HepG2 (cell line): ENCODE data around the gene GLIS2.

Experiments
- CEBPG ChIP-seq: IDR thresholded peaks from 2 replicates; pipeline ENCODE4 v1.6.1; 2016
- CTCF ChIP-seq: sonication (generic); formaldehyde crosslinking; IDR thresholded peaks from 2 replicates; pipeline ENCODE4 v1.5.0; 2020; ENCODE audit warnings: mild to moderate bottlenecking, missing genetic modification reagents, moderate library complexity
- IRF2 ChIP-seq: IDR thresholded peaks from 2 replicates; pipeline ENCODE4 v1.6.1; 2018; ENCODE audit warnings: missing genetic modification reagents, missing compliant biosample characterization
- NFE2L1 ChIP-seq: sonication (generic); formaldehyde crosslinking; IDR thresholded peaks from 2 replicates; pipeline ENCODE4 v1.4.0; 2020; ENCODE audit warnings: missing genetic modification reagents, mild to moderate bottlenecking, borderline replicate concordance
- PBX2 ChIP-seq: IDR thresholded peaks from 2 replicates; pipeline ENCODE4 v1.6.1; 2016; ENCODE audit warnings: control low read depth
- REST ChIP-seq, 2 experiments: IDR thresholded peaks; 2 replicates each; pipeline ENCODE4 v1.6.1; 2011 to 2012; ENCODE audit warnings: low read length in 2 of 2, borderline replicate concordance in 1 of 2, low read depth in 1 of 2, mild to moderate bottlenecking in 1 of 2, moderate library complexity in 1 of 2
- SIN3A ChIP-seq: IDR thresholded peaks from 2 replicates; pipeline ENCODE4 v1.6.1; 2011; ENCODE audit warnings: low read depth, mild to moderate bottlenecking, control low read depth, low read length, borderline replicate concordance
- SIN3B ChIP-seq: fragments of 150-350 bp; IDR thresholded peaks from 2 replicates; pipeline ENCODE4 v1.6.1; 2014; ENCODE audit warnings: low read length
- SRSF4 ChIP-seq: fragments of 200-400 bp; formaldehyde crosslinking; IDR thresholded peaks from one replicate; pipeline ENCODE4 v1.6.1; 2018; ENCODE audit warnings: mild to moderate bottlenecking, low read depth, low read length, moderate library complexity; ENCODE audit not compliant: poor library complexity, severe bottlenecking
- TFAP4 ChIP-seq: sonication (generic); IDR thresholded peaks from 2 replicates; pipeline ENCODE4 v1.6.1; 2016; ENCODE audit warnings: low read depth, borderline replicate concordance
- ZBTB33 ChIP-seq: sonication (generic); formaldehyde crosslinking; IDR thresholded peaks from 2 replicates; pipeline ENCODE4 v1.4.0; 2020; ENCODE audit warnings: missing genetic modification reagents
- ZNF121 ChIP-seq: sonication (generic); formaldehyde crosslinking; IDR thresholded peaks from 2 replicates; pipeline ENCODE4 v1.5.0; 2020; ENCODE audit warnings: mild to moderate bottlenecking, missing genetic modification reagents
- ZNF18 ChIP-seq: sonication (generic); formaldehyde crosslinking; IDR thresholded peaks from 2 replicates; pipeline ENCODE4 v1.8.0; 2022; ENCODE audit warnings: mild to moderate bottlenecking, missing genetic modification reagents; ENCODE audit not compliant: insufficient replicate concordance
- ZNF792 ChIP-seq: IDR thresholded peaks from 2 replicates; pipeline ENCODE4 v1.6.1; 2016

- TF ChIP-seq ZBTB33 (CRISPR knock-in tag) (no peak), REST (IDR thresholded peaks at IDR 0.05; ENCODE audit: borderline replicate concordance in 1 of 2, low read depth in 1 of 2, low read length in 2 of 2) (no peak), CTCF (CRISPR knock-in tag) (no peak), PBX2 (CRISPR knock-in tag) (no peak), SRSF4 (no peak), SIN3B (no peak), ZNF792 (CRISPR knock-in tag) (no peak), CEBPG (no peak), TFAP4 (no peak), ZNF121 (CRISPR knock-in tag) (no peak), SIN3A (no peak), IRF2 (no peak), ZNF18 (CRISPR knock-in tag) (no peak), NFE2L1 (CRISPR knock-in tag) (no peak)
Measured at GRCh38 chr16:4295581-4295980, 20.3 kb upstream of the GLIS2 start.
